ENCODE data around the gene AIFM3.

Gene AIFM3

DNA sequence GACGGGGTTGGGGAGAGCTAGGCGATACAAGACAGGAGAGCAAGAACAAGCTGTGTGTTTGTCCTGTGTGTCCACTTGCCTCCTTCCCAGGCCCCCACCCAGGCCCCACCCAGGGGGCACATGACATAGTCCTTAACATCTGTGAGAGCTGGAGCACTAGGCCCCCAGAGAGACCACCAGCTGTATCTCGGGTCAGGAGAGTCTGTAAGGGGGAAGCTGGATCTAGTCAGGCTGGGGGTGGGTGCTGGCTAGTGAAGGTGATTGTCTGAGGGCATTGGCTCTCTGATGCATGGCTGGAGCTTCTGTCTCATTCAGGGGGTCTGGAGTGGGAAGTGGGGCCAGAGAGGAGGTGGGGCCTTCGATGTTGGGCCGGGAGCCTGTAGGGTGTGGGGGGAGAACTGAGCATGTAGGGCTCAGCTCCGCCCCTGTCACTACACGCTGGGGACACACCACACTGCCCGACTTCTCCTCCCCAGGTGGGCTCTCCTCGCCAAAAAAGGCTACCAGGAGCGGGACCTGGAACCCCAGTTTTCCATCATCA is 48.5 kb downstream of the AIFM3 start:
- in situ Hi-C loops (cut with MboI; ENCODE audit: low pct_unique_long_range_greater_than_20kb, low sequenced_read_pairs) = no loop called here
- no peak for DNase-seq

- in situ Hi-C loops (cut with MboI; ENCODE audit: low pct_unique_long_range_greater_than_20kb, low sequenced_read_pairs) = no loop called here
- no peak for DNase-seq
Observed at GRCh38 chr22:21016644-21017420, 49.8 kb downstream of the AIFM3 start.

GRCh38 chr22:21018314-21018713 is 51.3 kb downstream of the AIFM3 start:
- no peak for DNase-seq
- in situ Hi-C loops (cut with MboI; ENCODE audit: low pct_unique_long_range_greater_than_20kb, low sequenced_read_pairs) = no loop called here

GRCh38 chr22:21020802-21021429 is 53.9 kb downstream of the AIFM3 start:
- DNase-seq = peak; percentile 38
- in situ Hi-C loops (cut with MboI; ENCODE audit: low pct_unique_long_range_greater_than_20kb, low sequenced_read_pairs) = no loop called here

DNA sequence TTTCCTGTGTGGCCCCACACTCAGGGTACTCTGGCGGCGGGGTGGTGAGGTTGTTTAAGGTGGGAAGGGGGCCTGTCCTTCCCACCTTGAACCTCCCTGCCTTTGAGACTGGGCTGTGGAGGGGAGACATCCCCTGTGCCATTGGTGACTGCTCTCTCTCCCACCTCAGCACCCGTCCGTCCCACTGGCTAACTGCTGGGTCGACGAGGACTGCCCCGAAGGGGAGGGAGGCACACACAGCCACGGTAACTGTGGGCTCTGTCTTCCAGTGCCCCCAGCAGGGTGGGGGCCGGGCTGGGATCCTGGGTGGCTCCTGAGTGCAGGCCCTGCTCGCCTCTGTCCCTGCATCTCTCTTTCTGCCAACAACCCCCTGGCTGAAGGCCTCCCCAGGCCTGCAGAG is 55.5 kb downstream of the AIFM3 start:
- no peak for DNase-seq
- in situ Hi-C loops (cut with MboI; ENCODE audit: low pct_unique_long_range_greater_than_20kb, low sequenced_read_pairs) = no loop called here

DNA sequence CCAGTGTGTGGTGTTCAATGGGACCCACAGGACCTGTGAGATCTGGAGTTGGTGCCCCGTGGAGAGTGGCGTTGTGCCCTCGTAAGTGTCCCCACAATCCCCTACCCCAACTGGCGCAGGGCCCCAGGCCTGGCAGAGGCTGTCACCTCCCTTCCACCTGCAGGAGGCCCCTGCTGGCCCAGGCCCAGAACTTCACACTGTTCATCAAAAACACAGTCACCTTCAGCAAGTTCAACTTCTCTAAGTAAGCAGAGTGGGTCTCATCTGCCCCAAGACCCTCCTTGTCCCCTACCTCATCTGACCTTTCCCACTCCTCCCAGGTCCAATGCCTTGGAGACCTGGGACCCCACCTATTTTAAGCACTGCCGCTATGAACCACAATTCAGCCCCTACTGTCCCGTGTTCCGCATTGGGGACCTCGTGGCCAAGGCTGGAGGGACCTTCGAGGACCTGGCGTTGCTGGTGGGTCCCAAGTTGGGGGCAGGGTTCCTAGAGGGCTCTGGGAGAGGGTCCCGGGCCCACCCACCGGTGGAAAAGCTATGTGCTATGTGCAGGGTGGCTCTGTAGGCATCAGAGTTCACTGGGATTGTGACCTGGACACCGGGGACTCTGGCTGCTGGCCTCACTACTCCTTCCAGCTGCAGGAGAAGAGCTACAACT is 56.0 kb downstream of the AIFM3 start:
- in situ Hi-C loops (cut with MboI; ENCODE audit: low pct_unique_long_range_greater_than_20kb, low sequenced_read_pairs) = no loop called here
- DNase-seq = no peak

DNA sequence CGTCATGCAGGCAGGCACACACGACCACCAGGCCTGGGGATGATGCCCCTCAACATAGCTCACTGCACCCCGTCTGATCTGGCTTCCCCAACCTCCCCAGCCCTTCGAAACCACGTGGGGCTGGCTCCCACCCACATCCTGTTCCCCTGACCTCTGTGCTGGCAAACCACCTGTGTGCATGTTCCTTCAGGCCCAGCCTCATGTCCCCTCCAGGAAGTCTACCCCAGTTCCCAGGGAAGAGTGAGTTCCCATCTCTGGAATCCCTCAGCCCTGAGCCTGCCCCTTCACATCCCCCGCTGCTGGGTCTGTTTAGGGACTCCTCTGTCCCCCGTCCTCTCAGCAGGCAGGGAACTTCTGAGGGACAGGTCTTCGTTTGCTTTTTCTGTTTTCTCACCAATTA is 58.2 kb downstream of the AIFM3 start:
- no peak for DNase-seq
- in situ Hi-C loops (cut with MboI; ENCODE audit: low pct_unique_long_range_greater_than_20kb, low sequenced_read_pairs) = no loop called here

DNA sequence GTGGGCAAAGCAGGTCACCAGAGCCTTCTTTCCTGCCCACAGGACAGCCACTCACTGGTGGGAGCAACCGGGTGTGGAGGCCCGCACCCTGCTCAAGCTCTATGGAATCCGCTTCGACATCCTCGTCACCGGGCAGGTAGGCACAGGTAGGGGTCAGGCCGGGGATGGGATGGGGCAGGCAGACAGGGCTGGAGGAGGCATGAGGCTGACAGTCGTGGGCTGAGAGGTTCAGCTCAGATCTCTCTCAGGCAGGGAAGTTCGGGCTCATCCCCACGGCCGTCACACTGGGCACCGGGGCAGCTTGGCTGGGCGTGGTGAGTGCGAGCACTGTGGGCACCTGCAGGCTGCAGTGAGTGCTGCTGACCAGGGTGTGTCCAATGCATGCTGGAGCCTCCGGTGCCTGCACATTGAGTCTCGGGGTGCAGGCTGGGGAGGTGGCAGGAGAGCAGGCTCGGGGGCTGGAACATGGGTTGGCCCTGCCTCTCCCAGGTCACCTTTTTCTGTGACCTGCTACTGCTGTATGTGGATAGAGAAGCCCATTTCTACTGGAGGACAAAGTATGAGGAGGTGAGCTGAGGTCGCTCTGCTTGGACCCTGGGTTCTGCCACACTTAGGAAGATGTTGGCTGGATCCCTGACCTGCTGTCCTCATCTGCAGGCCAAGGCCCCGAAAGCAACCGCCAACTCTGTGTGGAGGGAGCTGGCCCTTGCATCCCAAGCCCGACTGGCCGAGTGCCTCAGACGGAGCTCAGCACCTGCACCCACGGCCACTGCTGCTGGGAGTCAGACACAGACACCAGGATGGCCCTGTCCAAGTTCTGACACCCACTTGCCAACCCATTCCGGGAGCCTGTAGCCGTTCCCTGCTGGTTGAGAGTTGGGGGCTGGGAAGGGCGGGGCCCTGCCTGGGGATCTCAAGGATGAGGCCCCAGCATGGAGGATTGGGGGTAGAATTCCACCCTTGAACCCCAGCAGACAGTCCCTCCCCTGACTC is 59.0 kb downstream of the AIFM3 start:
- in situ Hi-C loops (cut with MboI; ENCODE audit: low pct_unique_long_range_greater_than_20kb, low sequenced_read_pairs) = no loop called here
- DNase-seq = no peak

GRCh38 chr22:21026783-21027692 is 60.0 kb downstream of the AIFM3 start:
- in situ Hi-C loops (cut with MboI; ENCODE audit: low pct_unique_long_range_greater_than_20kb, low sequenced_read_pairs) = no loop called here
- DNase-seq = no peak

- no peak for DNase-seq
- in situ Hi-C loops (cut with MboI; ENCODE audit: low pct_unique_long_range_greater_than_20kb, low sequenced_read_pairs) = no loop called here
Observed at GRCh38 chr22:21028277-21029251, 61.5 kb downstream of the AIFM3 start.

GRCh38 chr22:21029486-21030025 is 62.5 kb downstream of the AIFM3 start:
- no peak for DNase-seq
- in situ Hi-C loops (cut with MboI; ENCODE audit: low pct_unique_long_range_greater_than_20kb, low sequenced_read_pairs) = no loop called here

- no peak for DNase-seq
- in situ Hi-C loops (cut with MboI; ENCODE audit: low pct_unique_long_range_greater_than_20kb, low sequenced_read_pairs) = no loop called here
Observed at GRCh38 chr22:21030032-21030431, 63.0 kb downstream of the AIFM3 start.

Measured in KBM-7 (cell line).